GM12878 (cell line): ENCODE measurements around the gene SH3GL2. TPM values are rescaled to one million over a fixed set of nuclear protein-coding genes. Genes with fewer than 3 reads are reported as not detected.

Experiments used
- ATAC-seq: fragments of 200-7000 bp; cut with Tn5 transposase; 3 replicates; pipeline ENCODE4 v1.9.1; 2020; ENCODE audit warnings: mild to moderate bottlenecking, moderate library complexity
- BruUV-seq: library from RNA; stranded (reverse); fragments of 400-500 nt; replicated peaks from 2 replicates; lab custom pipeline; 2021; lab: Mats Ljungman, UMichigan
- CTCF ChIA-PET: fragments of 300-600 bp; sonication (Branson Sonifier 250); formaldehyde crosslinking; extraction: SDS; loops from one replicate; lab custom pipeline; 2021; ENCODE audit warnings: inconsistent platforms; lab: Yijun Ruan, JAX
- POLR2A ChIA-PET: fragments of 350-600 bp; formaldehyde crosslinking; extraction: SDS; loops from one replicate; lab custom pipeline; 2021; ENCODE audit warnings: inconsistent platforms; lab: Charles Lee
- RAD21 ChIA-PET: fragments of 300-600 bp; sonication (Branson Sonifier 250); formaldehyde crosslinking; loops from one replicate; lab custom pipeline; 2023; ENCODE audit warnings: antibody characterized with exemption; ENCODE audit not compliant: unreplicated experiment; lab: Charles Lee
- SMC1A ChIA-PET: fragments of 300-600 bp; sonication (Branson Sonifier 250); formaldehyde crosslinking; loops from one replicate; lab custom pipeline; 2023; ENCODE audit not compliant: unreplicated experiment, uncharacterized antibody; lab: Charles Lee
- DNase-seq: peaks from one replicate; pipeline ENCODE4 v3.0.0-alpha.2; 2011; ENCODE audit warnings: low read depth, low spot score
- FAIRE-seq: peaks from 3 replicates; lab custom pipeline; 2011; peaks lifted over from hg19 to GRCh38; lab: Jason Lieb, UNC
- H2AFZ ChIP-seq: 2 replicates; pipeline ENCODE4 v1.6.0; 2011; ENCODE audit warnings: low read depth, low read length, control low read depth; ENCODE audit not compliant: control insufficient read depth
- H3K27ac ChIP-seq: 2 replicates; pipeline ENCODE4 v1.5.1; 2011; ENCODE audit warnings: control low read depth; ENCODE audit not compliant: control insufficient read depth, insufficient read depth
- H3K27me3 ChIP-seq, 2 experiments: replicated peaks in 1 of 2; 2 replicates each; pipeline versions ENCODE4 v1.6.0 to v1.6.1; 2011; ENCODE audit warnings: low read length in 1 of 2; ENCODE audit not compliant: control insufficient read depth in 2 of 2, insufficient read depth in 2 of 2
- H3K36me3 ChIP-seq, 2 experiments: 2 replicates each; pipeline ENCODE4 v1.5.1; 2011; ENCODE audit warnings: low read length in 1 of 2; ENCODE audit not compliant: control insufficient read depth in 2 of 2, insufficient read depth in 2 of 2
- H3K4me1 ChIP-seq: 2 replicates; pipeline ENCODE4 v1.6.1; 2011; ENCODE audit warnings: mild to moderate bottlenecking, low read length, moderate library complexity, mixed read lengths; ENCODE audit not compliant: control insufficient read depth, insufficient read depth
- H3K4me2 ChIP-seq: 2 replicates; pipeline ENCODE4 v1.6.0; 2011; ENCODE audit warnings: control low read depth; ENCODE audit not compliant: control insufficient read depth, insufficient read depth
- H3K4me3 ChIP-seq: fragments of 200-600 bp; sonication (generic); 2 replicates; pipeline ENCODE4 v1.5.1; 2016
- H3K79me2 ChIP-seq: 2 replicates; pipeline ENCODE4 v1.6.0; 2011; ENCODE audit warnings: low read length; ENCODE audit not compliant: control insufficient read depth, insufficient read depth
- H3K9ac ChIP-seq: 2 replicates; pipeline ENCODE4 v1.8.0; 2011; ENCODE audit warnings: low read length, control low read depth, mixed read lengths; ENCODE audit not compliant: control insufficient read depth, insufficient read depth
- H3K9me3 ChIP-seq: replicated peaks from 3 replicates; pipeline ENCODE4 v1.5.1; 2011; ENCODE audit warnings: mild to moderate bottlenecking, low read length; ENCODE audit not compliant: control insufficient read depth, insufficient read depth
- H4K20me1 ChIP-seq: 2 replicates; pipeline ENCODE4 v1.6.0; 2011; ENCODE audit not compliant: control insufficient read depth, insufficient read depth
- EED ChIP-seq: sonication (generic); IDR thresholded peaks from 2 replicates; pipeline ENCODE4 v1.6.1; 2016; ENCODE audit warnings: antibody characterized with exemption, low read depth
- IRF4 ChIP-seq: IDR thresholded peaks from 2 replicates; pipeline ENCODE4 v1.6.1; 2011; ENCODE audit warnings: low read depth, low read length
- JUNB ChIP-seq: IDR thresholded peaks from 2 replicates; pipeline ENCODE4 v1.6.1; 2016; ENCODE audit warnings: antibody characterized with exemption, mild to moderate bottlenecking
- MEF2B ChIP-seq: fragments of 450-650 bp; IDR thresholded peaks from 2 replicates; pipeline ENCODE4 v1.6.1; 2018; ENCODE audit warnings: mild to moderate bottlenecking, moderate library complexity; ENCODE audit not compliant: partially characterized antibody, poor library complexity, severe bottlenecking
- MYB ChIP-seq: fragments of 150-350 bp; IDR thresholded peaks from 2 replicates; pipeline ENCODE4 v1.6.1; 2014; ENCODE audit warnings: mild to moderate bottlenecking, low read depth, low read length, borderline replicate concordance
- PAX8 ChIP-seq: fragments of 450-650 bp; IDR thresholded peaks from 2 replicates; pipeline ENCODE4 v1.6.1; 2017; ENCODE audit warnings: mild to moderate bottlenecking, moderate library complexity
- POLR2A ChIP-seq: IDR thresholded peaks from 2 replicates; pipeline ENCODE4 v1.6.1; 2011; ENCODE audit warnings: low read depth, mild to moderate bottlenecking, low read length
- RFX5 ChIP-seq: IDR thresholded peaks from 2 replicates; pipeline ENCODE4 v1.6.1; 2011; ENCODE audit warnings: low read depth, low read length, improper control_type of control experiment
- SREBF2 ChIP-seq: IDR thresholded peaks from 2 replicates; pipeline ENCODE4 v1.6.1; 2012; ENCODE audit warnings: mild to moderate bottlenecking, low read length
- SUPT20H ChIP-seq: IDR thresholded peaks from 2 replicates; pipeline ENCODE4 v1.6.1; 2011; ENCODE audit warnings: low read depth, mild to moderate bottlenecking, low read length, moderate library complexity, borderline replicate concordance; ENCODE audit not compliant: control insufficient read depth
- TCF3 ChIP-seq: IDR thresholded peaks from 2 replicates; pipeline ENCODE4 v1.6.1; 2012; ENCODE audit warnings: low read depth, mild to moderate bottlenecking, low read length, borderline replicate concordance; ENCODE audit not compliant: insufficient read depth
- YY1 ChIP-seq: IDR thresholded peaks from 2 replicates; pipeline ENCODE4 v1.6.1; 2011; ENCODE audit warnings: low read depth, mild to moderate bottlenecking, low read length
- WGBS: methylation state at CpG from one replicate; pipeline ENCODE4 v1.1.6; 2016; ENCODE audit warnings: low lambda C conversion rate; ENCODE audit not compliant: insufficient replicate concordance, insufficient coverage; ENCODE audit errors: missing lambda C conversion rate; 5-methylcytosine and 5-hydroxymethylcytosine counted together
- in situ Hi-C: fragments of 300-500 bp; cut with MboI; formaldehyde crosslinking; loops from 9 replicates; pipeline ENCODE4 v1.14.3; 2018; ENCODE audit warnings: mixed read lengths
- intact Hi-C: fragments of 100-400 bp; cut with micrococcal nuclease; formaldehyde crosslinking; loops from one replicate; pipeline ENCODE4 v1.14.2; 2022; ENCODE audit not compliant: unreplicated experiment
- polyA plus RNA-seq, 11 experiments: library from polyadenylated mRNA; depleted of rRNA in 4 of 11; unstranded in 6 of 11; stranded (reverse) in 5 of 11; fragments of >200 nt; fragmentation: Nextera tagmentation in 4 of 11; fragmentation: Illumina TruSeq in 1 of 11; extraction: Ambion mirVana in 4 of 11; extraction: Trizol in 1 of 11; gene quantifications; 1 replicate in 1 of 11; 2 replicates in 10 of 11; pipeline versions ENCODE4 v1.2.1 to v1.2.3, GENCODE V29; 2011 to 2016; ENCODE audit warnings: inconsistent platforms in 2 of 11, missing spikeins in 2 of 11, low read depth in 1 of 11
- total RNA-seq, 4 experiments: library from RNA; depleted of rRNA in 3 of 4; stranded (reverse); fragments of >200 nt in 3 of 4; fragmentation: Illumina TruSeq in 1 of 4; extraction: Trizol in 1 of 4; gene quantifications; 2 replicates each; pipeline versions ENCODE4 v1.2.1 to v1.2.3, GENCODE V29; 2013 to 2021
- TF ChIP-seq, protein P1 (sequence below): fragments of 450-650 bp; IDR thresholded peaks from 2 replicates; pipeline ENCODE4 v1.6.1; 2017; ENCODE audit warnings: mild to moderate bottlenecking, moderate library complexity
- TF ChIP-seq, protein P2 (sequence below): IDR thresholded peaks from 2 replicates; pipeline ENCODE4 v1.6.1; 2012; ENCODE audit warnings: low read depth, low read length, improper control_type of control experiment

SH3GL2 gene
- total and polyA plus RNA-seq, 10 of the 15 experiments (the other 5 are each of a cell fraction or from before 2014, with no cell fraction given): not detected

DNA sequence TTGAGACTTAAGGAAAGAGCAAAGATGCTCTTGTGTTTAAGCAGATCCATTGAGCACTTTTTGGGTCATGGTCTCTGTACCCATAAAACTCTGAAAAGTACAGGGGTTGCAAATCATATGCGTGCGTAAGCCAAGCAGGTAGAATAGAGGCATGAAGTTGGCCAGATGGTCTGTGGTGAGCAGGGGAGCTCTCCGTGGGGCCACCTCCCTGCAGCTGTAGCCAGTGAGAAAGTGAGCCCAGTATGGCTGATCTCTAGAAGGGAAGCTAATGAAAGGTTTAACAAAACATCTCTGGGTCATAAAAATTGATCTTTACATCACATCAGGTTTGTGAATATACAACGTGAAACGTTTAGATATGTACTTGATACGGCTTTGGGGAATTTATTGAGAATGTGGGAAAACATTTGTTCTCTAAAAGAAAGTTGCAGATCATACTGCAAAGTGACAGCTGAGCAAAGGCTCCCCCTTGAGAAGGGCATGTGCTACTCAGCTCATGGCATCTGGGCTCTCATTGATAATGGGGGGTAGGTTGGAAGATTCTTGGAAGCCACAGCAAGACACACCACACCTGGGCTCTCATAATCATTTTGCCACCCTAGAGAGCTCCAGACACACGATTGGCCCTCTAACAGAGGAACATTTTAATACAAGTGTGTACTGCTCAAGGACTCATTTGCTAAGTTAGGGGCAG is 30.6 kb downstream of the SH3GL2 start:
- Histone ChIP-seq H4K20me1 (no peaks in the 10 kb centered on the region), H3K79me2 (no peaks in the 10 kb centered on the region), H3K9me3 (no peaks in the 10 kb centered on the region), H3K27me3 (no peaks in the 10 kb centered on the region), H3K9ac (no peak overlapping the region), H3K4me1 (no peaks in the 10 kb centered on the region), H3K4me3 (no peak overlapping the region), H2AFZ (no peak overlapping the region), H3K4me2 (no peak overlapping the region), H3K36me3 (no peaks in the 10 kb centered on the region), H3K27ac (no peak overlapping the region)
- no TSS peak for BruUV-seq
- in situ Hi-C loops (no loop called here), intact Hi-C loops (no loop called here)
- FAIRE-seq (no peak), DNase-seq (no peak), ATAC-seq (no peak)
- RAD21 ChIA-PET: no interaction called here
- POLR2A ChIA-PET: no interaction called here
- TF ChIP-seq EED (no peak), RFX5 (no peak), POLR2A (no peak), IRF4 (no peak), SREBF2 (no peak), JUNB (no peak), PAX8 (no peak)
- WGBS: 14% methylated on average over 7 of the region's 7 CpGs
- SMC1A ChIA-PET: no interaction called here
- CTCF ChIA-PET: interaction anchor here (1.2 to 1.4 kb wide), 2 partner anchors 9 to 77 kb away, joined by 3 read pairs; no protein-coding TSS in a partner anchor

DNA sequence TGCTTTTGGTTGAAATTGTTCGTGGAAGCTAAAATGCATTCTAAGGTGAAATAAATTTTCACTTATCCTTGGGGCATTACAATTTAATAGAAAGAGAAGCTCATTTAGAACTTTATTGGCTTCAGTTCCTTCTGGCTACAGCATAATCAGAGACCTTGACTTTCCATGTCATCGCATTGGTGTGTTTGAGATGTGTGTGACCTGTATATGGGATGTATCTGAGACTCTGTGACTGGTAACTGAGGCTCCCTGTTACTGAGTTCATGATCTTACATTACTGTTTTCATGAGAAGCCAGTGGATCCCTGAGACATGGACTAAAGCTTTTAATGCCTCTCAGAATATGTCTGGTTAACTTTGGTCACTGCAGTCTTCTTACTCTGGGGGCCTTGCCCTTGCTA is 32.5 kb downstream of the SH3GL2 start:
- ChIA-PET POLR2A (no interaction called here), CTCF (interaction anchor here (1.8 kb wide), 1 partner anchor 10 kb away, joined by 4 read pairs; no protein-coding TSS in a partner anchor), SMC1A (no interaction called here), RAD21 (no interaction called here)
- FAIRE-seq: no peak
- Histone ChIP-seq H3K4me2 (no peak overlapping the region), H3K4me3 (no peak overlapping the region), H3K36me3 (no peaks in the 10 kb centered on the region), H3K4me1 (no peaks in the 10 kb centered on the region), H3K27ac (no peak overlapping the region), H3K27me3 (no peaks in the 10 kb centered on the region), H3K9ac (no peak overlapping the region), H3K9me3 (no peaks in the 10 kb centered on the region), H2AFZ (no peak overlapping the region), H4K20me1 (no peaks in the 10 kb centered on the region), H3K79me2 (no peaks in the 10 kb centered on the region)
- no peak for ATAC-seq
- 0% methylated on average over 2 of the region's 2 CpGs for WGBS
- intact Hi-C loops (no loop called here), in situ Hi-C loops (no loop called here)
- no TSS peak for BruUV-seq
- DNase-seq: no peak
- no peak for TF ChIP-seq MYB
- no peak for TF ChIP-seq YY1
- TF ChIP-seq TCF3: no peak
- TF ChIP-seq, protein P1, sequence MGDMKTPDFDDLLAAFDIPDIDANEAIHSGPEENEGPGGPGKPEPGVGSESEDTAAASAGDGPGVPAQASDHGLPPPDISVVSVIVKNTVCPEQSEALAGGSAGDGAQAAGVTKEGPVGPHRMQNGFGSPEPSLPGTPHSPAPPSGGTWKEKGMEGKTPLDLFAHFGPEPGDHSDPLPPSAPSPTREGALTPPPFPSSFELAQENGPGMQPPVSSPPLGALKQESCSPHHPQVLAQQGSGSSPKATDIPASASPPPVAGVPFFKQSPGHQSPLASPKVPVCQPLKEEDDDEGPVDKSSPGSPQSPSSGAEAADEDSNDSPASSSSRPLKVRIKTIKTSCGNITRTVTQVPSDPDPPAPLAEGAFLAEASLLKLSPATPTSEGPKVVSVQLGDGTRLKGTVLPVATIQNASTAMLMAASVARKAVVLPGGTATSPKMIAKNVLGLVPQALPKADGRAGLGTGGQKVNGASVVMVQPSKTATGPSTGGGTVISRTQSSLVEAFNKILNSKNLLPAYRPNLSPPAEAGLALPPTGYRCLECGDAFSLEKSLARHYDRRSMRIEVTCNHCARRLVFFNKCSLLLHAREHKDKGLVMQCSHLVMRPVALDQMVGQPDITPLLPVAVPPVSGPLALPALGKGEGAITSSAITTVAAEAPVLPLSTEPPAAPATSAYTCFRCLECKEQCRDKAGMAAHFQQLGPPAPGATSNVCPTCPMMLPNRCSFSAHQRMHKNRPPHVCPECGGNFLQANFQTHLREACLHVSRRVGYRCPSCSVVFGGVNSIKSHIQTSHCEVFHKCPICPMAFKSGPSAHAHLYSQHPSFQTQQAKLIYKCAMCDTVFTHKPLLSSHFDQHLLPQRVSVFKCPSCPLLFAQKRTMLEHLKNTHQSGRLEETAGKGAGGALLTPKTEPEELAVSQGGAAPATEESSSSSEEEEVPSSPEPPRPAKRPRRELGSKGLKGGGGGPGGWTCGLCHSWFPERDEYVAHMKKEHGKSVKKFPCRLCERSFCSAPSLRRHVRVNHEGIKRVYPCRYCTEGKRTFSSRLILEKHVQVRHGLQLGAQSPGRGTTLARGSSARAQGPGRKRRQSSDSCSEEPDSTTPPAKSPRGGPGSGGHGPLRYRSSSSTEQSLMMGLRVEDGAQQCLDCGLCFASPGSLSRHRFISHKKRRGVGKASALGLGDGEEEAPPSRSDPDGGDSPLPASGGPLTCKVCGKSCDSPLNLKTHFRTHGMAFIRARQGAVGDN: no peak
- TF ChIP-seq MEF2B: no peak
- TF ChIP-seq SUPT20H: no peak
- TF ChIP-seq, protein P2, sequence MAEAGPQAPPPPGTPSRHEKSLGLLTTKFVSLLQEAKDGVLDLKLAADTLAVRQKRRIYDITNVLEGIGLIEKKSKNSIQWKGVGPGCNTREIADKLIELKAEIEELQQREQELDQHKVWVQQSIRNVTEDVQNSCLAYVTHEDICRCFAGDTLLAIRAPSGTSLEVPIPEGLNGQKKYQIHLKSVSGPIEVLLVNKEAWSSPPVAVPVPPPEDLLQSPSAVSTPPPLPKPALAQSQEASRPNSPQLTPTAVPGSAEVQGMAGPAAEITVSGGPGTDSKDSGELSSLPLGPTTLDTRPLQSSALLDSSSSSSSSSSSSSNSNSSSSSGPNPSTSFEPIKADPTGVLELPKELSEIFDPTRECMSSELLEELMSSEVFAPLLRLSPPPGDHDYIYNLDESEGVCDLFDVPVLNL: no peak
